Activated T-cell treated with anti-CD3 and anti-CD28 coated beads, Interleukin-2, amount 50 U/mL, for 4 hours (primary cell): ENCODE measurements around the gene ANKRD60. TPM values are rescaled to one million over a fixed set of nuclear protein-coding genes. Genes with fewer than 3 reads are reported as not detected.

Source experiments
- ATAC-seq, 2 donors: fragments of 200-7000 bp; cut with Tn5 transposase; one replicate each; pipeline ENCODE4 v1.10.0; 2021
- DNase-seq: peaks from one replicate; pipeline ENCODE4 v3.0.0-alpha.2; 2020
- H3K27me3 Mint-ChIP-seq: one replicate; pipeline ENCODE4 v1.8.0; 2021; ENCODE audit warnings: low read depth, mixed read lengths
- H3K36me3 Mint-ChIP-seq: one replicate; pipeline ENCODE4 v1.8.0; 2022; ENCODE audit warnings: mixed read lengths; ENCODE audit not compliant: insufficient read depth
- H3K4me1 Mint-ChIP-seq: one replicate; pipeline ENCODE4 v1.8.0; 2021; ENCODE audit warnings: low read depth, mixed read lengths
- H3K4me3 Mint-ChIP-seq: one replicate; pipeline ENCODE4 v1.8.0; 2021; ENCODE audit warnings: mild to moderate bottlenecking, moderate library complexity, mixed read lengths
- H3K9me3 Mint-ChIP-seq: one replicate; pipeline ENCODE4 v1.8.0; 2021; ENCODE audit warnings: mixed read lengths
- total RNA-seq, 3 donors: library from RNA; stranded (reverse); gene quantifications; one replicate each; pipeline ENCODE4 v1.2.1, GENCODE V29; 2021

Gene ANKRD60
- total RNA-seq, 3 donors from 2014 or later = not detected

DNA sequence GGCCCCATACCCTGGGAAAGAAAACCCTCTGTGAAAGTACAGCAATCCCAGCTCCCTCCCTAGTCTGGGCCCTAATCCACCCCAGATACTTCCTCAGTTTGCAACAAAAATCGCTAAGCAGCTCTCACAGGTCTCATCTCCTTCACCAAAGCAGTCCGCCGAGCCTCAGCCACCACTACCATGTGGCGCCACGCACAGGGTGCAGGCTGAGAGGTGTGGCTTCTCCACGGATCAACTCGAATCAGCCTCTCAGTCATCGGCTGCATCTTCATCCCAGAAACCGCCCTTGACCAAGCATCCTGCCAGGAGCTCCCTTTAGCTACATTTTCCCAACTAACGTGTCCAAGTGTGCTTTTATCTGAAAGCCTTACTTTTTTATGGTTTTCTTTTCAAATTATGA, 50.7 kb downstream of the ANKRD60 start:
- peaks cover 10% of the 10 kb centered on the region for H3K4me1 Mint-ChIP-seq
- DNase-seq (no peak), ATAC-seq (no peak)
- H3K27me3 Mint-ChIP-seq = peaks cover 19% of the 10 kb centered on the region
- no peaks in the 10 kb centered on the region for H3K9me3 Mint-ChIP-seq
- H3K36me3 Mint-ChIP-seq = no peaks in the 10 kb centered on the region
- H3K4me3 Mint-ChIP-seq = no peak overlapping the region

DNA sequence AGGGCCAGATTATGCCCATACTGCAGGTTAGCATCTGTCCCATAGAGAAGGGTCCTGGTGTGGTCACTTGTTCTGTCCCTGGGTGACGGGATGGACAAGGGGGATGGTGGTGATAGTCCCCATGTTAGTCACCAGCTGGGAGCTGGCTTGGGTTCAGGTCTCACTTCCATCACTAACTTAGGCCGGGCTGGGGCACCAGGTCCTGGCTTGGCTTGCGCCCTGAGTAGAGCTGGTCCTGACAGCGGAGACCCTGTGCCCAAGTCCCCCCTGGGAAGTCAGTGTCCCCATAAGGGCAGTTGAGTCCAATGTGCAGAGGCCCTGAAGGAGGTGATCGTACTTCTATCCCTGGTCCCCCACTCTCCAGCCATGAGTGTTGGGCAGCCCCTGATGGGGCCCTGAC, 52.6 kb downstream of the ANKRD60 start:
- no peaks in the 10 kb centered on the region for H3K36me3 Mint-ChIP-seq
- no peak overlapping the region for H3K4me3 Mint-ChIP-seq
- DNase-seq (no peak), ATAC-seq (no peak)
- H3K9me3 Mint-ChIP-seq = no peaks in the 10 kb centered on the region
- peaks cover 9% of the 10 kb centered on the region for H3K27me3 Mint-ChIP-seq
- peaks cover 14% of the 10 kb centered on the region for H3K4me1 Mint-ChIP-seq

GRCh38 chr20:58175425-58175824, 53.0 kb downstream of the ANKRD60 start:
- peaks cover 14% of the 10 kb centered on the region for H3K4me1 Mint-ChIP-seq
- no peak for DNase-seq
- ATAC-seq = no peak
- no peaks in the 10 kb centered on the region for H3K9me3 Mint-ChIP-seq
- peaks cover 7% of the 10 kb centered on the region for H3K27me3 Mint-ChIP-seq
- no peaks in the 10 kb centered on the region for H3K36me3 Mint-ChIP-seq
- no peak overlapping the region for H3K4me3 Mint-ChIP-seq

- ATAC-seq = no peak
Observed at GRCh38 chr20:58174708-58175280, 53.7 kb downstream of the ANKRD60 start.

GRCh38 chr20:58173930-58174707, 54.3 kb downstream of the ANKRD60 start:
- Mint-ChIP-seq H3K4me3 (no peak overlapping the region), H3K27me3 (peaks cover 7% of the 10 kb centered on the region), H3K9me3 (no peaks in the 10 kb centered on the region), H3K4me1 (peaks cover 11% of the 10 kb centered on the region), H3K36me3 (no peaks in the 10 kb centered on the region)
- ATAC-seq = no peak
- DNase-seq = no peak

More at GRCh38 chr20:58174708-58175280, 53.7 kb downstream of the ANKRD60 start:
- DNase-seq = no peak
- Mint-ChIP-seq H3K4me1 (peaks cover 14% of the 10 kb centered on the region), H3K9me3 (no peaks in the 10 kb centered on the region), H3K36me3 (no peaks in the 10 kb centered on the region), H3K4me3 (no peak overlapping the region), H3K27me3 (peaks cover 7% of the 10 kb centered on the region)

- no peak for DNase-seq
- Mint-ChIP-seq H3K36me3 (no peaks in the 10 kb centered on the region), H3K4me3 (no peak overlapping the region), H3K4me1 (peaks cover 11% of the 10 kb centered on the region), H3K9me3 (no peaks in the 10 kb centered on the region), H3K27me3 (peaks cover 7% of the 10 kb centered on the region)
- ATAC-seq = no peak
Observed at GRCh38 chr20:58173091-58173490, 55.4 kb downstream of the ANKRD60 start.

GRCh38 chr20:58171796-58172425, 56.5 kb downstream of the ANKRD60 start:
- H3K4me1 Mint-ChIP-seq = peaks cover 11% of the 10 kb centered on the region
- no peak for DNase-seq
- H3K4me3 Mint-ChIP-seq = no peak overlapping the region
- peaks cover 7% of the 10 kb centered on the region for H3K27me3 Mint-ChIP-seq
- H3K9me3 Mint-ChIP-seq = no peaks in the 10 kb centered on the region
- no peak for ATAC-seq
- no peaks in the 10 kb centered on the region for H3K36me3 Mint-ChIP-seq

DNA sequence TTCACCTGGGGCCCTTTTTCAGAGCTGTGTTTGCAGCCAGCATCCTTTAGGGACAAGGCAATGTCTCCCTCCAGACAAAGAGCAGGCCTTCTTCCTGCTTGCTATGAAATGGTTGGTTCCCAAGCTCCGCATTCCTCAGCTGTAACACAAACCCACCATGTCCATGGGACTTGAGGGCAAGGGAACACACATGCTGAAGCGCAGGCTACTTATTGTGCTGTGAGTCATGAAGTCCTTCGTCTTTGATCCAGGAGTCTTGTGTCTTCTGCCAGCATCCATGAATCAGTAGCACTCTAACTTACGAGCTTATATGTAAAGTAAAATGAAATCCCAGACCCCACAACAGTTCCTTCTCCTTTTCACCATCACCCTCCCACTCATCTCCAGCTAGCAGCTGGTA, 59.0 kb downstream of the ANKRD60 start:
- H3K4me3 Mint-ChIP-seq = no peak overlapping the region
- DNase-seq (no peak), ATAC-seq (no peak)
- no peaks in the 10 kb centered on the region for H3K36me3 Mint-ChIP-seq
- H3K4me1 Mint-ChIP-seq = peaks cover 9% of the 10 kb centered on the region
- no peaks in the 10 kb centered on the region for H3K9me3 Mint-ChIP-seq
- H3K27me3 Mint-ChIP-seq = no peaks in the 10 kb centered on the region

GRCh38 chr20:58168843-58169242, 59.6 kb downstream of the ANKRD60 start:
- H3K4me3 Mint-ChIP-seq = no peak overlapping the region
- H3K4me1 Mint-ChIP-seq = peaks cover 4% of the 10 kb centered on the region
- ATAC-seq (no peak), DNase-seq (no peak)
- no peaks in the 10 kb centered on the region for H3K9me3 Mint-ChIP-seq
- no peaks in the 10 kb centered on the region for H3K36me3 Mint-ChIP-seq
- H3K27me3 Mint-ChIP-seq = no peaks in the 10 kb centered on the region

DNA sequence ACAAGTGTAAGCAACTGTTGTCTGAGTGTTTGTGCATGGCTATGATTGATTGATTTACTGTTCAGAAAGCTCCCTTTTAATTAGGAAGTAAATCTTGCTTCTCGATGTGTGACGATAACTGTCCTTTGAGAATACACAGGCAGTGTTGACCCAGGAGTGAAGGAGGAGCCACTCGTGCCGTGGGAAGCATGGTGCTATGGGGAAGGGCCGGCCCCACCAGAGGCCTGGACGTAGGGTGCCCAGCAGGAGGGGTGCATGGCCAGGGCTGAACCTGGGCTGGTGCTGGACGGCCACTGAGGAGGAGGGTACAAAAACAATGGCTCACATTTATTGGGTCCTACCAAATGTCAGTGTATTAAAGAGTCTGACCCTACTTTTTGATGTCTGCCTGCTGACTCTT, 60.7 kb downstream of the ANKRD60 start:
- no peak for ATAC-seq
- Mint-ChIP-seq H3K4me1 (peaks cover 3% of the 10 kb centered on the region), H3K27me3 (no peaks in the 10 kb centered on the region), H3K9me3 (no peaks in the 10 kb centered on the region), H3K4me3 (no peak overlapping the region), H3K36me3 (no peaks in the 10 kb centered on the region)
- no peak for DNase-seq

Other genes starting within 250 kb of the ANKRD60 start
- 10 to 100 TPM; 15.9 to 17.9 (median 17.3) TPM for gene RAB22A, start 81.1 kb upstream of the ANKRD60 start, total RNA-seq
- 10 to 100 TPM; 34.8 to 39.1 (median 35.9) TPM for gene VAPB, start 160.6 kb upstream of the ANKRD60 start, total RNA-seq